ENCODE data around the gene CNNM3.
"Not testable (repeated sequence)": the region's sequence is repeated elsewhere in the genome, so short reads cannot be mapped to it uniquely, and the experiment has no call there.

CNNM3 gene

DNA sequence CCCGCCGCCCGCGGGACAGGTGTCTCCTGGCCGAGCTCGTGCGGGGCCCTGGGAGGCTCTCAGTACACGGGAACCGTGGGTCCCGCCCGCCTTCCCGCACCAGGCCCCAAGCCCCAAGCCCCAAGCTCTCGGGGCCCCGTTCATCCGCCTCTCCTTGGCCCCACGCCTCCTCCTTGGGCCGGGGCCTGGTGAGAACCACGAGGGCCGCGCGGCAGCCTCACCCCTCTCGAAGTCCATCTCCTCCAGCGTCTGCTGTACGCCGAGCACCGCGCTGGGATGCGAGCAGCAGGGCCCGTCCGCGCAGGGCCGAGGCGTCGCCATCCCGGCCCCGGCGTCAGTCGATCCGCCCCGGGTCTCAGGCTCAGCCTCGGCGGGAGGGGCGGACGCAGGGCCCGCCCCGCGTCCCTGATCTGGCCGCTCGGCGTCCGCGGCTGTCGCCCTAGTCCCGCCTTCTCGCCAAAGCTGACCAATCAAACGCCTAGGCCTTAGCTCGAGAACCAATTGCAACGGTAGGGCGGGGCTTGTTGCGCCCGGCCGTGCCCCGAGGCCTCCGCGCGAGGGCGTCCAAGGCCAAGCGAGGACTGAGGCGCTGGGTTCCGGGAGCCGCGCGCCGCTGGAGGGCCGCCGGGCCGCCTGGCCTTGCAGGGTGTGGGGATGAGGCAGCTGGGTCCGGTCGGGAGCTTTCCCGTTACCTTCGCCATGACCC, 41.8 kb downstream of the CNNM3 start, which contains the start of gene ANKRD39:
TSS of gene ANKRD39 (minus strand) at position 350 of the 706 bp plus-strand sequence. CDS start at position 321, 29 bp downstream.
- intact Hi-C loops (cut with DNase I): loop anchor here (2.0 kb wide), 3 partner anchors 41 to 93 kb away; partner anchors contain the start of gene CNNM3
- peak; percentile 95 to 99 (median 97) for DNase-seq

DNA sequence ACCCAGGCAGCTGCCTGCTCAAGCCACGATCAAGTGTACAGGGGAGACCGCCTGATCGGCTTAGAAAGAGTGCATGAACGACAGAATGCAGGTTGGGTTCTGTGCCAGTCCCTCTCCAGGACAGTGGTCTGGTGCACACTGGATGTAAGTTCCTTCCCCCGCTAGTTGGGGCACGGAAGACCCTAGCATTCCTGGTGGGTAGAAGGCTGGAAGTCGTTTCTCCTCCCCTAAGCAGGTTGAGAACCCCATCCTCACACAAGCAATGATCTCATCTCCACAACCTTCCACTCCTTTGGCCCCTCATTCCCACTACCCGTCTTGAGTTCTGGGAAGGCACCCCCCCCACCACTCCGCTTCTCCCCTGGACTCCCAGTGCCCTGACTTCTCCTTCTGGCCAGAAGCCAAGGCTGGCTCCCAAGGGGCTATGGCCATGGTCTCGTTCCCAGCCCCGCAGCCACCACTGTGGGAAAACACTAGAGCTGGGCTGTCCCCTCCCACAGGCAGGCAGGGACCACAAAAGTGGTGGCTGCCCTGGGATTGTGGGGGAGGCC, 43.1 kb downstream of the CNNM3 start:
- DNase-seq: peak in 17 of 42 donors; percentile 18 to 77 (median 46)
- intact Hi-C loops (cut with DNase I): loop anchor here (2.0 kb wide), 3 partner anchors 42 to 92 kb away; partner anchors contain the start of gene CNNM3

DNA sequence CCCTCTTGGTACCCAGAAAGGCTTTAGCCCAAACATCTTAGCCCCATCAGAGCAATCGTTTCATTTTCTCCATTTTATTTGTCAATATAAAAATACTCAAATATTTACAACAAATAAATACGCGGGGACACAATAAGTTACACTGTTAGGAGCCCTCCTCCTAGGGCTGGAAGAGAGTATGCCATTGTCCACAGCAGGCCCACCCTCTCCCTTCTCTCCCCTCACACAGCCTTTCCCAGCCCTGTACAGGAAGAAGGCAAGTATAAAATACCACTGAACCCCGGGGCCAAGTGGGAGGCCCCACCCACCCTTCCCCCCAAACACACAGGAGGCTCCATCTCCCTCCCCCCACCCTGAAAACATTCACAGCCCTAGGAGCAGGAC, 43.6 kb downstream of the CNNM3 start:
- DNase-seq: no peak

DNA sequence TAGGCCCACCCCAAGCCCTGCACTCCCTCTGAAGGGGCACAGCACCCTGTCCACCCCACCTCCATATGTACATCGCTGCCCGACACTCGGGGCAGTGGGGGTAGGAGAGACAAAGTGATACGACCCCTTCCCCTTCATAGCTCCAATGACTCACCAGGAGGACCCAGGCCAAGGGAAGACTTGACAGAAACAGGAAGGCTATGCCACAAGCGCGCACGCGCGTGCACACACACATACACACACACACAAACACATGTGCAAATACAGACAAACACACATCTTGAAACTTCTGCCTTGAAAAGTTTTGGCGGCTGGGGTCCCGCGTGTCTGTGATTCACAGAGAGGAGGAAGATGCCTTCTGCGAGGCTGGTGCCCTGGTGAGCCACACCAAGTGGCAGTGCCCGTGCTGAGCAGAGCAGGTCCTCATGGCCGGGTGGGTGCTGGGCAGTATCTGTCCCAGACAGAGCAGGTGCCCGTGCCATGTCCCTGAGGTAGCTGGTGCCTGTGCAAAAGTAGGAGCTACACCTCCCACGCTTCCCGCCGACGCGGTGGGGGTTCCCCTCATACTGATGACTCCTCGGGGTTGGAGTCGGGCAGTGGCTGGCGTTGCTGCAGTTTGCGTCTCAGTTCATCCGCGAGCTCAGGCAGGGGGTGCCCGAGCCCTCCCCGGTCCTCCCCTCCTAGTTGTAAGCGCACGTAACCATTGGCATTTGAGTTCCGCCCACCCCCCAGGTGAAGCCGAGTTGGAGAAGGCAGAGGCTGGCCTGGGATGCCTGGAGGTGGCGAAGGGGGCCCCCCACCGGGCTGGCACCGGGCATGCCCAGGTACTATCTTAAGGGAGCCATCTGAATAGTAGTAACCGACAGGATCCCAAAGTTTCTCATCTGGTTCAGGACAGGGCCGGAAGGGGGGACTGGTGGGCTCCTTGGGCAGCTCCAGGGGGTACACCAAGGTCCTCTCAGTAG, 44.3 kb downstream of the CNNM3 start:
- intact Hi-C loops (cut with DNase I): no loop called here
- peak in 14 of 42 donors; percentile 31 to 68 (median 50) for DNase-seq

More for the DNA sequence above, 43.6 kb downstream of the CNNM3 start:
- intact Hi-C loops (cut with DNase I): loop anchor here (2.0 kb wide), 3 partner anchors 43 to 91 kb away; partner anchors contain the start of gene CNNM3

DNA sequence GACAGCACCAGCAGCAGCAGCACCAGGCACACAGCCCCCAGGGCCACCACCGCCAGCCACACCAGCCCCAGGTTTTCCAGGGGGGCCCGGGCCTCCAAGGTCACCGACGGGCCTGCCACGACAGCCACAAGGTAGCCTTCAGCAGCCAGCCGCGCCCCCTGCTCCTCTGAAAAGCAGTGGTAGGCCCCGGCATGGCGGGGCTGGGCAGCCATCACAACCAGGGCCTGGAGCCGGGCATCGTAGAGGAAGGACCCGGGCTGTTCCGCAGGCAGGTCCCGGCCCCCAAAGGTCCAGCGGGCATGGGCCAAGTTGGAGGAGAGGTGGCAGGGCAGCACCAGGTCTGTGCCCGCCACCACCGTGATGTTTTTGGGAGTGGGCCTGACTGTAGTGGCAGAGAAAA, 45.0 kb downstream of the CNNM3 start:
- DNase-seq: no peak

DNA sequence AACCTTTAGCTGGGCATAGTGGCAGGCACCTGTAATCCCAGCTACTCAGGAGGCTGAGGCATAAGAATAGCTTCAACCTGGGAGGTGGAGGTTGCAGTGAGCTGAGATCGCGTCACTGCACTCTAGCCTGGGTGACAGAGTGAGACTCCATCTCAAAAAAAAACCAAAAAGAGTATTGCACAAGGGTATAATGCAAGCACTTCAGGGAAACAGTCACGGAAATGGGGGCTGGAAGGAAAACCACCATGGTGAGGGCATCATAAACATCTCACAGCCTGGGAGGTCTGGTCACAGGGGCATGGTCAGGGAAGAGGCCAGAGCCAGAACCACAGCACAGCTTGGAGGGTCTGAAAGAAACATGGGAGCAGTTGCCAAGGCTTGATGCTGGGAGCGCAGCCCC, 47.0 kb downstream of the CNNM3 start:
- peak in 2 of 42 donors; percentile 2 to 36 for DNase-seq
- intact Hi-C loops (cut with DNase I): not testable (repeated sequence)

More for the DNA sequence above, 45.0 kb downstream of the CNNM3 start:
- intact Hi-C loops (cut with DNase I): no loop called here

DNA sequence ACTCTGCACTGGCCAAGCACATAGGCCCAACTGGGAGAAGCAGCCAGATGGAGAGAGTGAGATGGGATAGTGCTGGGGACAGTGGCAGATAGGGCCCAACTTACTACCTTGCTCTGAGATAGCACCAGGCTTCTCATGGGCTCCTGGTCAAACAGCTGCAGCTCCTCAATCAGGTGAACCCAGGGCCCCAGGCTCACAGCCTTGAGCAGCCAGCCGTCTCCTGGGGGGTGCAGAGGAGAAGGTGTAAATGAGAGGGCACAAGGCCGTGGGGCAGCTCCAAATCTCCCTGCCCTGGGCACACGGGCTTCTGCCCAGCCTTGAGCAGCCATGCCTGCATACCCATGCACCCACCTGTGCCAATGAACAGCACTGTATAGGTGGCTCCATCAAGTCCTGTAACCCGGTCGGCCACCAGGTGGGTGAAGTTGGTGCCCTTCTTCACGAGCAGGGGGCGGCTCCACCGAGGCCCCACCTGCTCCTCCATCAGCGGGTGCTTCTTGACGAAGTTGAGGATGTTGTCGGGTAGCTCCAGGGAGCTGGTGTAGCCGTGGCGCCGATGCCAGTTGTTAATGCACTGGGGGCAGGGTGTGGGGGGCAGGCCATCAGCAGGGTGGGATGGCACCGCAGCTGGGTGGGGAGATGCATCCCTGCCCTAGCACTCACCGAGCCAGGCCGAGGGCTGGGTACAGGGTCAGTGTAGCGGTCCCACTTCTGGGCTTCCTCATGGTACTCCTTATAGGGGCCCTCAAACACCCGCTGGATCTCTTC, 47.7 kb downstream of the CNNM3 start:
- DNase-seq: no peak
- intact Hi-C loops (cut with DNase I): no loop called here

DNA sequence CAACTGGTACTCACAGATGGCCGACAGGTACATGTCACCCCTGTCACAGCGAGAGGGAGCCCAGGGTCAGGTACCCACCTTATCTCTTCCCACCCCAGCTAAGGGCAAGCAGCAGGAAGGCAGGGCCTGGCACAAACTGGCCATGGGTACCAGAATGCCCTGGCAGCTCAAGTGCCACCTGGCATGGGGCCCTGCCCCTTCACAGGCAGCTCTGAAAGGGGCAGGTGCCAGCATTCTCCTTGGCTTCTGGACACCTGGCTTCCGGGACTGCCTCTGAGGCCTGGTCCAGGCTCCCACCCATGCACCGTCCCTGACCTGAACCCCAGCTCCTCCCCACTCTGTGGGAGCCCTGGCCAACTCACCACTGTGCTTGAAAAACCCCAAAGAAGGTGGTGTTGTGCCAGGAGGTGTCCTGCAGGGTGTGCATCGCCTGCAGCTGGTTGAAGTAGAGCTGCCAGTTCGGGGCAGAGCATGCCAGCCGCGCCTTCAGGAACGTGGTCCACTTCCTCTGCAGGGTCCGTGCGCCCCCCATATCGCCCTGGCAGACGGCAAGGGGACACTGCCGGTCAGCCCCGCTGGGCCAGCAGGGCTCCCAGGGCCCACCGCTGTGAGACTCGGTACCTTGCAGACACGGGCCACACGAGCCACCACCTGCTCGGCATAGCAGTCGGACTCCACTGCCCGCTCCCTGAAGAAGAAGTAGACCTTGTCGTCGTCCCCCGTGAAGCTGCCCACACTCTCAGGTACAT, 48.4 kb downstream of the CNNM3 start:
- intact Hi-C loops (cut with DNase I): no loop called here
- DNase-seq: peak in 1 of 42 donors; percentile 0

DNA sequence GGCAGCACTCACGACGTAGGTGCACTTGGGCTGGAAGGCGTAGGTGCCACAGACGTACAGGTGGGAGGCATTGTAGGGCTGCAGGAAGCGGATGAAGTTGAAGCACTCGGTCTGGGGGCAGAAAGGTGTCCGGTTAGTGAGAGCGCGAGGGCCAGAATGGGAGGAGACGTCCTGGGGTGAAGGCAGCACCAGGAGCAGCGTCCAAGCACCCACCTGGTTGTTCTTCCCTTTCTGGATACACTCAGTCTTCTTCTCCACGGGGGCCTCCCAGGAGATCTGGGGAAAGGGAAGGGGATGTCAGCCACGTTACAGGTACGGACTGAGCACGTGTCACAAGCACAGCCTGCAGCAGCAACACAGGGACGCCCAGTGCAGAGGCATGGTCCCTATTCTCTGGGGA, 49.6 kb downstream of the CNNM3 start:
- intact Hi-C loops (cut with DNase I): no loop called here
- DNase-seq: peak in 1 of 42 donors; percentile 0

DNA sequence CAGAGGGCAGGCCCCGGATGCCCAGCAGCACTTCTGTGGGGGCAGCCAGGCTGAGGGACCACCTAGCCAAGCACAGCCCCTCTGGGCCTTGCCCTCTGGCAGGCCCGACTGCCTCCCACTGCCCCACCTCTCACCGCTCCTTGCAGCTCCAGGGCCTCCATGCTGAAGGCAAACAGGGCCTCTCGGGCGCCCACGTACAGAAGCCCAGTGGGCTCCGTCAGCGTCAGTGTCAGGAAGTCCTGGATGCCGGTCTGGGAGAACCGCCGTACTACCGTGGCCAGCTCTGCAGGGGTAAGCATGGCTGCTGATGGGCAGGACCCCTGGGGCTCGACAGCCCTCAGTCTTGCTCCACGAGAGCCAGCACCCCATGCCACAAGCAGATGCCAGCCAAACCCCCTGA, 50.1 kb downstream of the CNNM3 start:
- intact Hi-C loops (cut with DNase I): no loop called here
- DNase-seq: peak in 1 of 42 donors; percentile 1

DNA sequence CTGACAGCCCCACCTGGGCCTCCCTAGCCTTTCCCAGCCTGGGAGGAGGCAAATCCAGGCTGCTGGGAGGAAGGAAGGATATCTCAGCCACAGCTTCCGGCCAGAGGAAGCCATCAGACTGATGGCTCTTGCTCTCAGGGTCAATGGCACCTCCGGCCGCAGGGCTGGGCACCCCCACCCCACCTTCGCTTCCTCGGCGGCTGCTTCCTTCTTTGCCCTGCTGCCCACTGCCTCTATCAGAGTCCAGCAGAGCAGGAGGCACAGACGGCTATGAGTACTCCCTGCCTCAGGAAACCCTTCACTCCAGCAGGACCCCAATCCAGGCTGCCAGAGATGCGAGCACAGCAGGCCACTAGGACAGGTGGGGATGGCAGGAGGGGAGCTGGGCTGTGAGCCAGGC, 50.5 kb downstream of the CNNM3 start:
- intact Hi-C loops (cut with DNase I): no loop called here
- peak in 1 of 42 donors; percentile 5 for DNase-seq

DNA sequence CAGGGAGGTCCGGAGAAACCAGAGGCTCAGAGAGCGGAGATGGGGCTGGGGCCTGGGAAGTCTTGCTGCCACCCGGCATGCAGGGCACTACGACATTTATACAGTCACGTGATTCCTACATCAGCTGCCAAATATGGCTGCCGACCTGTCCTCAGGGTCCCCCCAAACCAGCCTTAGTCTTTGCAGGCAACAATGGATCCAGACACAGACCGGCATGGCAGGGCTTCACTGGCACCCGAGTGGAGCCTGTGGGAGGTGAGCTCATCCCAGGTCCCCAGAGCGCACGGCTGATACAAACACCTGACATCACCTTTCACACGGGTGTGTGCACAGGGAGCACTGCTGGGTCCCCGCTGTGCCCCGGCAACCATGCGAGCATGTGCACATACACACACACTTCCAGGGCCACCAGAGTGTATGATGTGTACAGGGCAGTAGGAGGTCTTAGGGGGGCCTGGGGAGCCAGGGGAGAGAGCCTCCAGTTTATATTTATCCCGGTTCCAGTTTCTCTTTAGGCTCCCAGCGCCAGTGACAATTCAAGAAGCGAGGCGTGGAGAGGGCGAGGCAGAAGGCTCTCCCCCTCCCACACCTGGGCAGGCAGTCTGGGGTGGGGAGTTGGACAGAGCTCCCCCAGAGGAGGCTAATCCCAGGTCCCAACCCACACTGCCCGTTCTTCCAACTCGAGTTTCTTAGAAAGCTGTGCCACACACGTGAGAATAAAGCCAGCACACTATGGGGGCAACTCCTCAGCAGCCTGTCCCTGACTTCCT, 51.1 kb downstream of the CNNM3 start:
- DNase-seq: peak in 9 of 42 donors; percentile 32 to 64 (median 51)
- intact Hi-C loops (cut with DNase I): no loop called here

DNA sequence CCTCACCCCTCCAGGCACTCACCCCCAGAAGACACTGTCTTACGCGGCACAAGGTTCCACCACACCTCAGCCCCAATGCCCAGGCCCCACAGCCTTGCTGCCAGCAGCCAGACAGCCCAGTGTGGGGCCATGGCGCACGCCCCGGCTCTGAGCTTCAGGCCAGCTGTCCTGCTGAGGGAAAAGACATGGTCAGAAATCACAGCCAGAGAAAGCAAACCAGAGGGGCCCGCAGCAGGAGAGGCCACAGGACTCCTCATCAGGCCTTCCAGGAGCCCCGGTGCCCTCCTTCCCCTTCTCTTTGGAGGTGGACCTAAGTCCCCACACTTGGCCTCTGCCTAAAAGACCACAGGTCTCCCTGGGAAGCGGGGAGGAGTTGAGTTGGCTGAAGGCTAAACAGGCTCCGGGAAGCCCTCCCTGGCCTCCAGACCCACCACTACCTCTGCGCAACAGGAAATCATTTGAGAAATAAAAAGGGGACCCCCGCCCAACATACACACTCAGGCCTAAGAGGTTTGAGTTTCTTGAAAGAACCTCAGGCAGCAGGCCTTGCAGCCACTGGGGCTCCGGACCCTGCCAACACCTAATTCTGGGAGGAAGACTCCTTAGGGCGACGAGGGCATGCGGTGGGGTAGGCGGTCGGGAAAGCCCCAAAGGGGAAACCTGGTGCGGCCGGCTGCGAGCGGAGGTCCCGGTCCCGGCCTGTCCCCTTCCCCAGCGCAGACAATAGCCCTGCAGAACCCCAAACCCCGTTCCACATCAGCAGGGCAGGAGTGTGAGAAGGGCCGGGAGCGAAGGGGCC, 51.9 kb downstream of the CNNM3 start:
- intact Hi-C loops (cut with DNase I): no loop called here
- DNase-seq: peak in 7 of 42 donors; percentile 37 to 50 (median 39)

DNA sequence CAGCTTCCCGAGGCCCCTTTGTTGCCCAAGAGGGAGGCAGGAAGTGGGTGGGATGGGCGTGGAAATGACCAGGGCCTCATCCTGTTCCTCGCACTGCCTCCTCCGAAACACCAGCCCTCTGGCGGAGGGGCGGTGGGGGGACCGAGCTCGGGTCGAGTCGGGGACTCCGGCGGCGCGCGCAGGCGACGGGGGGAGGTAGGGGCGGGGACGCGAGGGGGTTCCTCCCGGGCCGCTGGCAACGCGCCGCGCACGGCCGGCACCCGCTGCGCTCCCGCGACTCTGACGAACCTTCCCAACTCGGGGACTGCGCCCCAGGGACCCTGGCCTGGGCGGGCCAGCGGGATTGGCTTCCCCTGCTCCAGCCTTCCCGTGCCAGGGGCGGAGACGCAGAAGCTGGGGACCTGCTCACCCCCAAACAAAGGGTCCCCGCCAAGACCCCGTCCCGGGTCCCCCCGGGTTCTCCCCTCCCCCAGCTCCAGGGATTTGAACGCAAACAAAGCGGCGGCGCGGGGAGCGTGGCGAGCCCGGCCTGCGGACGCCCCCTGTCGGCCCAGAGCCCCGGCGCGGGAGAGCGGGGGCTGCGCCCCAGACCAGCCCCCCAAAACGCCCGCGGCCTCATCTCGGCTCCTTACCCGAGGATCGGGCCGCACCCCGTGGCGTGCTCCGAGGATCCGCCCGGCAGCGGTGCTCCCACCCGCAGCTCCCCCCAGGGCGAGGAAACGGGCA, 52.6 kb downstream of the CNNM3 start:
- peak in 41 of 42 donors; percentile 63 to 88 (median 79) for DNase-seq
- intact Hi-C loops (cut with DNase I): no loop called here

DNA sequence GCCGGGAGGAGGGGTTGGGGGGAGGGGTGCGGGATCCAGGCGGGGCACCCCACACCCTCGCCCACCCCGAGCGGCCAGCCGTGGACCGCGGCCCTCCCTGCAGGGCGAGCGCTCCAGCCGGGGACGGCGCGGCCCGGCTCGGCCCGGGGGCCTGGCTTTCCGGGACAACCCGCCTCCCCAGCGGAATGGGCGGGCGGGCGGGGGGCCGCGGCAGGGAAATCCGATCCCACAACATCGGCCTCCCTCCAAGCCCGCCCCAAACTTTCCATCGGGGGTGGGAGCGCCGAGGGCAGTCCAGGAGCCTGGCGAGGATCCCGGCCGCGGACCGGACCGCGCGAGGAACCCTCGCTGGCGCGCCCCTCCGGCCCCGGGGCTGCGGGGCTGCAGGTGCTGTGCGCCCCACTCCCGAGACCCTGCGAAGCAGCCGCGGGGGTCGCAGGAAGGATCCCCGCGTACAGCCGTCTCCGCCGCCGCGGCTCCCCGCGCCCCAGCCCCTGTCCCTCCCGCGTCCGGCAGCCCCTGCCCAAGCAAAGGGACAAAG, 53.3 kb downstream of the CNNM3 start:
- DNase-seq: peak in 39 of 42 donors; percentile 58 to 90 (median 74)

More for the DNA sequence above, 53.3 kb downstream of the CNNM3 start:
- intact Hi-C loops (cut with DNase I): no loop called here
